Sigmoid colon (tissue), 7 donors: ENCODE results near the gene COMT. TPM values are rescaled to one million over a fixed set of nuclear protein-coding genes. Genes with fewer than 3 reads are reported as not detected.
A peak's percentile ranks its signal among the peaks of the same experiment; 100 is the strongest.

Experiments
- DNase-seq: peaks from one replicate; pipeline ENCODE4 v3.0.0-alpha.2; 2019
- H3K27ac ChIP-seq, 4 donors: fragments of 200-600 bp; sonication (generic); one replicate each; pipeline ENCODE4 v1.5.1; 2016 to 2019; ENCODE audit warnings: mild to moderate bottlenecking in 1 of 4
- H3K27me3 ChIP-seq, 3 donors: fragments of 200-600 bp; sonication (generic); one replicate each; pipeline ENCODE4 v1.5.1; 2019; ENCODE audit warnings: mild to moderate bottlenecking in 1 of 3
- H3K36me3 ChIP-seq, 4 donors: fragments of 200-600 bp; sonication (generic); one replicate each; pipeline ENCODE4 v1.5.1; 2016 to 2019
- H3K4me1 ChIP-seq, 4 donors: fragments of 200-600 bp; sonication (generic); one replicate each; pipeline ENCODE4 v1.5.1; 2017 to 2019
- H3K4me3 ChIP-seq, 4 donors: fragments of 200-600 bp; sonication (generic); one replicate each; pipeline ENCODE4 v1.5.1; 2017 to 2019; ENCODE audit warnings: mild to moderate bottlenecking in 2 of 4, moderate library complexity in 1 of 4
- H3K9me3 ChIP-seq, 4 donors: fragments of 200-600 bp in 3 of 4; sonication (generic) in 3 of 4; one replicate each; pipeline versions ENCODE4 v1.5.1 to v1.6.1; 2013 to 2019
- CTCF ChIP-seq, 4 experiments: fragments of 450-650 bp in 3 of 4; fragments of 200-600 bp in 1 of 4; IDR thresholded peaks; one replicate each; pipeline ENCODE4 v1.5.1; 2016 to 2019; ENCODE audit warnings: antibody characterized with exemption in 4 of 4, mild to moderate bottlenecking in 3 of 4, moderate library complexity in 2 of 4
- EP300 ChIP-seq, 4 donors: sonication (generic); formaldehyde crosslinking; IDR thresholded peaks; one replicate each; pipeline ENCODE4 v1.6.1; 2017; ENCODE audit warnings: antibody characterized with exemption in 4 of 4
- POLR2A ChIP-seq, 2 donors: fragments of 450-650 bp; IDR thresholded peaks; one replicate each; pipeline ENCODE4 v1.6.1; 2016; ENCODE audit warnings: antibody characterized with exemption in 2 of 2, mild to moderate bottlenecking in 2 of 2, moderate library complexity in 2 of 2
- POLR2AphosphoS5 ChIP-seq, 4 donors: sonication (generic); formaldehyde crosslinking; IDR thresholded peaks; one replicate each; pipeline ENCODE4 v1.6.1; 2017; ENCODE audit warnings: antibody characterized with exemption in 4 of 4
- WGBS, 2 donors: extraction: QIAGEN DNeasy Blood & Tissue Kit; methylation state at CpG; one replicate each; pipeline ENCODE4 v1.1.7; 2013; 5-methylcytosine and 5-hydroxymethylcytosine counted together
- intact Hi-C: fragments of 100-400 bp; cut with DNase I; formaldehyde crosslinking; loops from one replicate; pipeline ENCODE4 v1.15.1; 2023
- polyA plus RNA-seq, 3 donors: library from polyadenylated mRNA; stranded (reverse); fragments of 200-250 nt; gene quantifications; one replicate each; pipeline ENCODE4 v1.2.3, GENCODE V29; 2013
- total RNA-seq, 4 donors: library from RNA; depleted of rRNA; stranded (reverse); fragments of >200 nt; gene quantifications; one replicate each; pipeline ENCODE4 v1.1.0, GENCODE V29; 2016
- donor health status: healthy with polysubstance abuse.
- donor health status: Bipolar disorder and iron deficiency.
- donor health status: healthy.

The COMT gene
- total and polyA plus RNA-seq, 7 donors: 62.5 to 162 (median 106) TPM

DNA sequence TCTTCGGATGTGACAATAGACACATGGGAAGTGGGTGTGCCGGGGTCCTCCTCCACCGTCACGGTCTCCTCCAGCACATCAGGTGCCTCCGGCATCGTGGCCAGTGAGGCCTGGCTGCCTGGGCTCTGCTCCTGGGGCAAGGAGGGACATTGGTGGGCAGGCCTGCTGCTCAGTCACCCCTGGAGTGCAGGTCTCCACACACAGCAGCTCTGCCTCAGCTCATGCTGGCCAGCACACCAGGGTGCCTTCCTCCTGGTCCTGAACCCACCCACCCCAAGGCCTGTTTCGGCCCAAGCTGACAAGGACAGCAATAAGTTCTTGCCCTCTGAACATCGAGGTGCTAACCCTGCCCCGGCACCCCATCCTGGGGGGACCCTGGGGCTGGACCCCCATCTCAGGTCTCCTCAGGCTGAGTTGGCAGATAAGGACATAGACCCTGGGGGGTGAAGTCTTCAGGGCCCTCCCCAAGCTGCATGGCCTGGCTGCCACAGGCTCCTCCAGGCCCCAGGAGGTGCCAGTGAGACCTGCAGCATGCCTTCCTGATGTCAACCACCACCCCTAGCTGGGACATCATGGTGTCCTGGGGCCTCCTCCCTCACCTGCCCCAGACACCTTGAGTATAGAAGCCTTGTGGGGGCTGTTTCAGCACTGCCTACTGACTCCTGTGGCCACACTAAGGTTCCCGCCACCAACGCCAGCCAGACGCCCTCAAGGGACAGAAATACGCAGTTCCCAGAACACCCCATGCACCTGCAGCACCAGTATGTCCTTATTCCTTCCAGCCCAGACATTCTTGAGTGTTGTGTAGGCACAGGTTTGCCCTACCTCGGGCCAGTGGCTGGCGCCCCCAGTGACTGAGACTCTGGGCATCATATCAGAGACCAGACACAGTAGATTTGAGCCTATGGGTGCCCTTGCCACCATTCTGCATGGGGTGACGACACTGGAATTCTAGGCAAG is 40.7 kb downstream of the COMT start:
- H3K4me3 ChIP-seq: no peak overlapping the region
- no peak for TF ChIP-seq POLR2A (IDR thresholded peaks at IDR 0.05)
- TF ChIP-seq CTCF (IDR thresholded peaks at IDR 0.05): no peak
- TF ChIP-seq POLR2AphosphoS5 (IDR thresholded peaks at IDR 0.05): no peak
- no peak for TF ChIP-seq EP300 (IDR thresholded peaks at IDR 0.05)
- 95 to 96% methylated on average over 16 of the region's 16 CpGs for WGBS, 2 donors
- no peak overlapping the region for H3K27ac ChIP-seq
- no peaks in the 10 kb centered on the region for H3K27me3 ChIP-seq
- intact Hi-C loops: loop anchor here (10.0 kb wide), 1 partner anchor 133 kb away; the partner anchor contains the start of genes RANBP1 and TRMT2A
- no peak for DNase-seq
- no peaks in the 10 kb centered on the region for H3K9me3 ChIP-seq
- peaks cover 0 to 42% (median 37%) of the 10 kb centered on the region in 4 donors for H3K4me1 ChIP-seq
- peaks cover 0 to 42% (median 11%) of the 10 kb centered on the region in 4 donors for H3K36me3 ChIP-seq

DNA sequence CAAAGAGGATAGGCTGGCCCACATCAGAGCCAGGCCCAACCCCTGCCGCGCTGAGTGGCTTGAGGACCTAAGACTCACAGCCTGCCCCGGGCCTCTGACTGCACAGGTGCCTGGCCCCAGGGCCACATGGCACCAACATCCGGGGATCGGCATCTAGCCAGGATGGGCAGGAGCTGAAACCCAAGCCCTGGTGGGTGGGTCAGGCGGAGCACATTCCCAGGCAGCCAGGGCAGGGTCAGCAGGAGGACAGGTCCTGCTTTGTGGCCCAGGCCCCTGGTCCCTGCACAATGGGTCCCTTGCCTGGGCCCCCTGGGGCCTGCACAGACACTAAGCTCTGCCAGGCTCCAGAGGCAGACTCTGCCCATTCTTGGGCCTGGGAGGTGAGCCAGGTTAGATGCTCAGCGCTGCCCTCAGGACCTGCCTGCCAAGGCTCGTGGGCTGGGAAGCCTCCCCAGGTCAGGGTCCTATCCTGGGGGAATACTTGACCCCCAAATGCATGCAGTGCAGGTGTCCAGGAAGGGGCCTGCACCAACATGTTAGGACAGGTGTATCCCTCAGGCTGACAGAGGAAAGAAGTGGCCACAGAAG is 41.5 kb downstream of the COMT start:
- Histone ChIP-seq H3K27me3 (no peaks in the 10 kb centered on the region), H3K36me3 (peaks cover 0 to 36% (median 11%) of the 10 kb centered on the region in 4 donors), H3K9me3 (no peaks in the 10 kb centered on the region), H3K4me1 (peaks cover 0 to 46% (median 41%) of the 10 kb centered on the region in 4 donors), H3K27ac (peak overlapping the region; percentile 11 to 86 (median 69)), H3K4me3 (no peak overlapping the region)
- DNase-seq: no peak
- TF ChIP-seq POLR2A (IDR thresholded peaks at IDR 0.05) (no peak), EP300 (IDR thresholded peaks at IDR 0.05) (no peak)
- intact Hi-C loops: loop anchor here (10.0 kb wide), 1 partner anchor 132 kb away; the partner anchor contains the start of genes RANBP1 and TRMT2A
- 93 to 94% methylated on average over 8 of the region's 8 CpGs for WGBS, 2 donors

DNA sequence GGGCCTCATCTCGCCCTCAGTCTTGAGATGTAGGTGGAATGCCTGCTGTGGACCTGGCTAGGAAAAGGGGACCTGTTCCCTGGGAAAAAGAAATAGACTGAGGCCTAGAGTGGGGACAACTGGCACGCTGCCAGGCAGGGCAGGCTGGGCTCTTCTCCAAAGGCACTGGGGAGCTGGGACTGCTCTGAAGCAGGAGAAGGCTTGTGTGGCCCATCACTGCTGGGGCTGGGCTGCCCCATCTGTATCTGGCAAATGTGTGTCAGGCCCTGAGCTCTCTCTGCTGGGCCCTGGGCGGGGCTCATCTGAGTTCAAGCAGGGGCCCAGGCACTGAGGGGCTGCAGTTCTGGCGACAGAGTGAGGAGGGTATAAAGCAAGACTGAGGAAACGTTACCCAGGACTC is 42.2 kb downstream of the COMT start:
- Histone ChIP-seq H3K4me1 (peaks cover 0 to 46% (median 41%) of the 10 kb centered on the region in 4 donors), H3K9me3 (no peaks in the 10 kb centered on the region), H3K4me3 (no peak overlapping the region), H3K27ac (peak overlapping the region; percentile 11 to 86 (median 69)), H3K27me3 (no peaks in the 10 kb centered on the region), H3K36me3 (peaks cover 0 to 30% (median 8%) of the 10 kb centered on the region in 4 donors)
- TF ChIP-seq POLR2AphosphoS5 (IDR thresholded peaks at IDR 0.05): no peak
- no peak for TF ChIP-seq EP300 (IDR thresholded peaks at IDR 0.05)
- TF ChIP-seq POLR2A (IDR thresholded peaks at IDR 0.05): no peak
- TF ChIP-seq CTCF (IDR thresholded peaks at IDR 0.05): no peak
- 86 to 89% methylated on average over 5 of the region's 5 CpGs for WGBS, 2 donors
- intact Hi-C loops: loop anchor here (10.0 kb wide), 1 partner anchor 131 kb away; the partner anchor contains the start of genes RANBP1 and TRMT2A
- no peak for DNase-seq

DNA sequence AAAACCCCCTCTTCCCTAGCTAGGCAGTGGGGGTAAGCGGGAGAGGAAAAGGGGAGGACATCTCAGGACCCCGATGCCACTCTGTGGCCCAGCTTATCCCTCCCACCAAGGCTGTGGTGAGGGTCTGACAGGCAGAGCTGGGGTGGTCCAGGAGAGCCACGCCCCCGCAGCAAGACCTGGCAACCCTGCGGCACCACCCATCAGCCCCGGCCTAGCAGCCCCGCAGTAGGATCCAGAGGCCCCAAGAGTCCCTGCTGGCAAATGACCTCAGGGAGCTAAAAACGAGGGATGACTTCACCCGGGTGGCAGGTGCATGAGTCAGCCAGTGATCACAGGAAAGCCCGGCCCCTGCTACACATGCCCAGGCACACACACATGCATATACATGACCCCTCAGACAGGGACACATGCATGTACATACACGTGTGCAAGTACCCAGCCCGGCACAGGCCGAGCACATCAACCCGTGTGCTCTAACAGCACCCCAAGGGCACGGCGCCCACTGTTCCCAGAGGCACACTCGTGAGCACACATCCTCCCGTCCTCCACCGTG is 42.7 kb downstream of the COMT start:
- Histone ChIP-seq H3K4me1 (peaks cover 0 to 46% (median 41%) of the 10 kb centered on the region in 4 donors), H3K27me3 (no peaks in the 10 kb centered on the region), H3K4me3 (no peak overlapping the region), H3K9me3 (no peaks in the 10 kb centered on the region), H3K36me3 (peaks cover 0 to 25% (median 6%) of the 10 kb centered on the region in 4 donors), H3K27ac (peak overlapping the region; percentile 44 to 86 (median 69))
- TF ChIP-seq POLR2A (IDR thresholded peaks at IDR 0.05) (no peak), CTCF (IDR thresholded peaks at IDR 0.05) (no peak), EP300 (IDR thresholded peaks at IDR 0.05) (peak in 1 of 4 donors; percentile 12), POLR2AphosphoS5 (IDR thresholded peaks at IDR 0.05) (peak in 1 of 4 donors; percentile 72)
- 85 to 86% methylated on average over 19 of the region's 19 CpGs for WGBS, 2 donors
- intact Hi-C loops: loop anchor here (10.0 kb wide), 1 partner anchor 131 kb away; the partner anchor contains the start of genes RANBP1 and TRMT2A
- DNase-seq: peak; percentile 84
